ENCODE data around the gene COL10A1.

DNA sequence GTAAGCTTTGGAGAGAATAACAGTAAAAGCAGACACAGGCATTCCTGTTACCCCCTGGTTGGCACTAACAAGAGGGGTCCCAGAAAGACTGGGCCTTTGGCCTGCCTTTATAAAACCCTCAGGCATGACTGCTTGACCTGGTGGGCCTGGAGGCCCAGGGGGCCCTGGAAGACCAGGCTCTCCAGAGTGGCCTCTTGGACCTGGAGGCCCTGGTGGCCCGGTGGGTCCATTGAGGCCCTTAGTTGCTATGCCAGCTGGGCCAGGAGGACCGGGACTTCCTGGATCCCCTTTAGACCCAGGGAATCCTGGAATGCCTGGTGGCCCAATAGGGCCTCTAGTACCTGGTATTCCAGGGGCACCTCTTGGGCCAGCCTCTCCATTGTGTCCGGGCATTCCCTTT, 5.5 kb downstream of the COL10A1 start:
- TF ChIP-seq ZNF785 (tag by site-specific recombination; IDR thresholded peaks at IDR 0.05) (no peak), ZNF302 (tag by site-specific recombination; IDR thresholded peaks at IDR 0.05; ENCODE audit: low read depth) (no peak), ZBTB7A (tag by site-specific recombination; IDR thresholded peaks at IDR 0.05; ENCODE audit: low read depth) (no peak), ZNF184 (tag by site-specific recombination; IDR thresholded peaks at IDR 0.05) (no peak), ZNF202 (tag by site-specific recombination; IDR thresholded peaks at IDR 0.05; ENCODE audit: borderline replicate concordance) (no peak), MYNN (tag by site-specific recombination; IDR thresholded peaks at IDR 0.05; ENCODE audit: borderline replicate concordance) (no peak), YY1 (tag by site-specific recombination; IDR thresholded peaks at IDR 0.05) (no peak), ZNF626 (tag by site-specific recombination; IDR thresholded peaks at IDR 0.05) (no peak), HOXC10 (CRISPR knock-in tag; IDR thresholded peaks at IDR 0.05) (no peak), TRIM28 (IDR thresholded peaks at IDR 0.05; ENCODE audit: borderline replicate concordance, low read length) (no peak)
- TF ChIP-seq, protein P1, sequence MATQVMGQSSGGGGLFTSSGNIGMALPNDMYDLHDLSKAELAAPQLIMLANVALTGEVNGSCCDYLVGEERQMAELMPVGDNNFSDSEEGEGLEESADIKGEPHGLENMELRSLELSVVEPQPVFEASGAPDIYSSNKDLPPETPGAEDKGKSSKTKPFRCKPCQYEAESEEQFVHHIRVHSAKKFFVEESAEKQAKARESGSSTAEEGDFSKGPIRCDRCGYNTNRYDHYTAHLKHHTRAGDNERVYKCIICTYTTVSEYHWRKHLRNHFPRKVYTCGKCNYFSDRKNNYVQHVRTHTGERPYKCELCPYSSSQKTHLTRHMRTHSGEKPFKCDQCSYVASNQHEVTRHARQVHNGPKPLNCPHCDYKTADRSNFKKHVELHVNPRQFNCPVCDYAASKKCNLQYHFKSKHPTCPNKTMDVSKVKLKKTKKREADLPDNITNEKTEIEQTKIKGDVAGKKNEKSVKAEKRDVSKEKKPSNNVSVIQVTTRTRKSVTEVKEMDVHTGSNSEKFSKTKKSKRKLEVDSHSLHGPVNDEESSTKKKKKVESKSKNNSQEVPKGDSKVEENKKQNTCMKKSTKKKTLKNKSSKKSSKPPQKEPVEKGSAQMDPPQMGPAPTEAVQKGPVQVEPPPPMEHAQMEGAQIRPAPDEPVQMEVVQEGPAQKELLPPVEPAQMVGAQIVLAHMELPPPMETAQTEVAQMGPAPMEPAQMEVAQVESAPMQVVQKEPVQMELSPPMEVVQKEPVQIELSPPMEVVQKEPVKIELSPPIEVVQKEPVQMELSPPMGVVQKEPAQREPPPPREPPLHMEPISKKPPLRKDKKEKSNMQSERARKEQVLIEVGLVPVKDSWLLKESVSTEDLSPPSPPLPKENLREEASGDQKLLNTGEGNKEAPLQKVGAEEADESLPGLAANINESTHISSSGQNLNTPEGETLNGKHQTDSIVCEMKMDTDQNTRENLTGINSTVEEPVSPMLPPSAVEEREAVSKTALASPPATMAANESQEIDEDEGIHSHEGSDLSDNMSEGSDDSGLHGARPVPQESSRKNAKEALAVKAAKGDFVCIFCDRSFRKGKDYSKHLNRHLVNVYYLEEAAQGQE (tag by site-specific recombination; IDR thresholded peaks at IDR 0.05): no peak
- TF ChIP-seq, protein P2, sequence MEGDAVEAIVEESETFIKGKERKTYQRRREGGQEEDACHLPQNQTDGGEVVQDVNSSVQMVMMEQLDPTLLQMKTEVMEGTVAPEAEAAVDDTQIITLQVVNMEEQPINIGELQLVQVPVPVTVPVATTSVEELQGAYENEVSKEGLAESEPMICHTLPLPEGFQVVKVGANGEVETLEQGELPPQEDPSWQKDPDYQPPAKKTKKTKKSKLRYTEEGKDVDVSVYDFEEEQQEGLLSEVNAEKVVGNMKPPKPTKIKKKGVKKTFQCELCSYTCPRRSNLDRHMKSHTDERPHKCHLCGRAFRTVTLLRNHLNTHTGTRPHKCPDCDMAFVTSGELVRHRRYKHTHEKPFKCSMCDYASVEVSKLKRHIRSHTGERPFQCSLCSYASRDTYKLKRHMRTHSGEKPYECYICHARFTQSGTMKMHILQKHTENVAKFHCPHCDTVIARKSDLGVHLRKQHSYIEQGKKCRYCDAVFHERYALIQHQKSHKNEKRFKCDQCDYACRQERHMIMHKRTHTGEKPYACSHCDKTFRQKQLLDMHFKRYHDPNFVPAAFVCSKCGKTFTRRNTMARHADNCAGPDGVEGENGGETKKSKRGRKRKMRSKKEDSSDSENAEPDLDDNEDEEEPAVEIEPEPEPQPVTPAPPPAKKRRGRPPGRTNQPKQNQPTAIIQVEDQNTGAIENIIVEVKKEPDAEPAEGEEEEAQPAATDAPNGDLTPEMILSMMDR (tag by site-specific recombination; IDR thresholded peaks at IDR 0.05): no peak
- TF ChIP-seq, protein P3, sequence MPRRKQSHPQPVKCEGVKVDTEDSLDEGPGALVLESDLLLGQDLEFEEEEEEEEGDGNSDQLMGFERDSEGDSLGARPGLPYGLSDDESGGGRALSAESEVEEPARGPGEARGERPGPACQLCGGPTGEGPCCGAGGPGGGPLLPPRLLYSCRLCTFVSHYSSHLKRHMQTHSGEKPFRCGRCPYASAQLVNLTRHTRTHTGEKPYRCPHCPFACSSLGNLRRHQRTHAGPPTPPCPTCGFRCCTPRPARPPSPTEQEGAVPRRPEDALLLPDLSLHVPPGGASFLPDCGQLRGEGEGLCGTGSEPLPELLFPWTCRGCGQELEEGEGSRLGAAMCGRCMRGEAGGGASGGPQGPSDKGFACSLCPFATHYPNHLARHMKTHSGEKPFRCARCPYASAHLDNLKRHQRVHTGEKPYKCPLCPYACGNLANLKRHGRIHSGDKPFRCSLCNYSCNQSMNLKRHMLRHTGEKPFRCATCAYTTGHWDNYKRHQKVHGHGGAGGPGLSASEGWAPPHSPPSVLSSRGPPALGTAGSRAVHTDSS (tag by site-specific recombination; IDR thresholded peaks at IDR 0.05): no peak
- TF ChIP-seq, protein P4, sequence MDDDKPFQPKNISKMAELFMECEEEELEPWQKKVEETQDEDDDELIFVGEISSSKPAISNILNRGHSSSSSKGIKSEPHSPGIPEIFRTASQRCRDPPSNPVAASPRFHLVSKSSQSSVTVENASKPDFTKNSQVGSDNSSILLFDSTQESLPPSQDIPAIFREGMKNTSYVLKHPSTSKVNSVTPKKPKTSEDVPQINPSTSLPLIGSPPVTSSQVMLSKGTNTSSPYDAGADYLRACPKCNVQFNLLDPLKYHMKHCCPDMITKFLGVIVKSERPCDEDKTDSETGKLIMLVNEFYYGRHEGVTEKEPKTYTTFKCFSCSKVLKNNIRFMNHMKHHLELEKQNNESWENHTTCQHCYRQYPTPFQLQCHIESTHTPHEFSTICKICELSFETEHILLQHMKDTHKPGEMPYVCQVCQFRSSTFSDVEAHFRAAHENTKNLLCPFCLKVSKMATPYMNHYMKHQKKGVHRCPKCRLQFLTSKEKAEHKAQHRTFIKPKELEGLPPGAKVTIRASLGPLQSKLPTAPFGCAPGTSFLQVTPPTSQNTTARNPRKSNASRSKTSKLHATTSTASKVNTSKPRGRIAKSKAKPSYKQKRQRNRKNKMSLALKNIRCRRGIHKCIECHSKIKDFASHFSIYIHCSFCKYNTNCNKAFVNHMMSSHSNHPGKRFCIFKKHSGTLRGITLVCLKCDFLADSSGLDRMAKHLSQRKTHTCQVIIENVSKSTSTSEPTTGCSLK (tag by site-specific recombination; IDR thresholded peaks at IDR 0.05): no peak

Measured in HEK293 (cell line).